Measurements from ENCODE around the gene ETHE1. TPM values are rescaled to one million over a fixed set of nuclear protein-coding genes. Genes with fewer than 3 reads are reported as not detected.

Gene ETHE1
- total and polyA plus RNA-seq, 4 donors, result 30.4 to 45.1 (median 34.5) TPM

GRCh38 chr19:43570174-43570791, 43.3 kb upstream of the ETHE1 start:
- DNase-seq (ENCODE audit: low spot score), result no peak
- WGBS, result 94% methylated on average over 5 of the region's 5 CpGs
- no peak overlapping the region for H3K4me3 ChIP-seq (ENCODE audit: low read depth in 1 of 3, low read length in 3 of 3)
- no peaks in the 10 kb centered on the region for H3K27me3 ChIP-seq (ENCODE audit: control insufficient read depth in 4 of 4, insufficient read depth in 4 of 4, low read length in 3 of 4)
- H3K9me3 ChIP-seq (ENCODE audit: control insufficient read depth in 4 of 4, low read length in 3 of 4), result no peaks in the 10 kb centered on the region
- no peak overlapping the region for H3K9ac ChIP-seq (ENCODE audit: low read depth in 1 of 2, low read length in 2 of 2)
- peaks cover 2 to 10% (median 10%) of the 10 kb centered on the region in 4 donors for H3K4me1 ChIP-seq (ENCODE audit: control insufficient read depth in 4 of 4, insufficient read depth in 4 of 4, low read length in 3 of 4)
- H3K27ac ChIP-seq (ENCODE audit: low read depth in 1 of 2, low read length in 2 of 2), result no peak overlapping the region
- TF ChIP-seq TAF1 (conservative IDR thresholded peaks at IDR 0.05), result no peak
- no peaks in the 10 kb centered on the region for H3K36me3 ChIP-seq (ENCODE audit: control insufficient read depth in 4 of 4, insufficient read depth in 3 of 4, low read depth in 1 of 4, low read length in 3 of 4)

GRCh38 chr19:43569657-43570056, 42.7 kb upstream of the ETHE1 start:
- no peaks in the 10 kb centered on the region for H3K9me3 ChIP-seq (ENCODE audit: control insufficient read depth in 4 of 4, low read length in 3 of 4)
- 88% methylated on average over 5 of the region's 5 CpGs for WGBS
- no peaks in the 10 kb centered on the region for H3K27me3 ChIP-seq (ENCODE audit: control insufficient read depth in 4 of 4, insufficient read depth in 4 of 4, low read length in 3 of 4)
- H3K4me1 ChIP-seq (ENCODE audit: control insufficient read depth in 4 of 4, insufficient read depth in 4 of 4, low read length in 3 of 4), result peaks cover 1 to 4% (median 4%) of the 10 kb centered on the region in 4 donors
- no peak overlapping the region for H3K9ac ChIP-seq (ENCODE audit: low read depth in 1 of 2, low read length in 2 of 2)
- no peak for DNase-seq (ENCODE audit: low spot score)
- H3K36me3 ChIP-seq (ENCODE audit: control insufficient read depth in 4 of 4, insufficient read depth in 3 of 4, low read depth in 1 of 4, low read length in 3 of 4), result no peaks in the 10 kb centered on the region
- H3K4me3 ChIP-seq (ENCODE audit: low read depth in 1 of 3, low read length in 3 of 3), result no peak overlapping the region
- H3K27ac ChIP-seq (ENCODE audit: low read depth in 1 of 2, low read length in 2 of 2), result no peak overlapping the region
- no peak for TF ChIP-seq RAD21 (IDR thresholded peaks at IDR 0.05)

- Histone ChIP-seq H3K4me3 (ENCODE audit: low read depth in 1 of 3, low read length in 3 of 3) (no peak overlapping the region), H3K27ac (ENCODE audit: low read depth in 1 of 2, low read length in 2 of 2) (no peak overlapping the region), H3K9me3 (ENCODE audit: control insufficient read depth in 4 of 4, low read length in 3 of 4) (no peaks in the 10 kb centered on the region), H3K27me3 (ENCODE audit: control insufficient read depth in 4 of 4, insufficient read depth in 4 of 4, low read length in 3 of 4) (no peaks in the 10 kb centered on the region), H3K4me1 (ENCODE audit: control insufficient read depth in 4 of 4, insufficient read depth in 4 of 4, low read length in 3 of 4) (no peaks in the 10 kb centered on the region), H3K36me3 (ENCODE audit: control insufficient read depth in 4 of 4, insufficient read depth in 3 of 4, low read depth in 1 of 4, low read length in 3 of 4) (peaks cover 0 to 7% (median 2%) of the 10 kb centered on the region in 4 donors), H3K9ac (ENCODE audit: low read depth in 1 of 2, low read length in 2 of 2) (no peak overlapping the region)
- TF ChIP-seq JUND (IDR thresholded peaks at IDR 0.05), result no peak
- no peak for TF ChIP-seq CTCF (IDR thresholded peaks at IDR 0.05; ENCODE audit: low read depth, low read length, missing input control)
- no peak for TF ChIP-seq EGR1 (IDR thresholded peaks at IDR 0.05; ENCODE audit: low read depth in 2 of 2)
- TF ChIP-seq ZBTB33 (IDR thresholded peaks at IDR 0.05), result no peak
- no peak for TF ChIP-seq NR2F2 (IDR thresholded peaks at IDR 0.05)
- TF ChIP-seq SP1 (IDR thresholded peaks at IDR 0.05), result no peak
- TF ChIP-seq MAX (IDR thresholded peaks at IDR 0.05), result no peak
- TF ChIP-seq GABPA (IDR thresholded peaks at IDR 0.05 in 1 of 2, conservative IDR thresholded peaks at IDR 0.05 in 1 of 2), result no peak
- TF ChIP-seq FOXA2 (IDR thresholded peaks at IDR 0.05), result no peak
- TF ChIP-seq HNF4G (IDR thresholded peaks at IDR 0.05), result no peak
- TF ChIP-seq TAF1 (conservative IDR thresholded peaks at IDR 0.05), result no peak
- no peak for TF ChIP-seq RAD21 (IDR thresholded peaks at IDR 0.05)
- no peak for TF ChIP-seq REST (IDR thresholded peaks at IDR 0.05)
- TF ChIP-seq FOXA1 (IDR thresholded peaks at IDR 0.05), result no peak
- no peak for TF ChIP-seq YY1 (IDR thresholded peaks at IDR 0.05)
- no peak for TF ChIP-seq RXRA (IDR thresholded peaks at IDR 0.05)
- TF ChIP-seq ATF3 (IDR thresholded peaks at IDR 0.05), result no peak
- TF ChIP-seq HNF4A (conservative IDR thresholded peaks at IDR 0.05), result no peak
- DNase-seq (ENCODE audit: low spot score), result no peak
- 87% methylated on average over 9 of the region's 9 CpGs for WGBS
Measured at GRCh38 chr19:43564800-43565199, 37.8 kb upstream of the ETHE1 start.

Data from liver (tissue), 9 donors.